ENCODE measurements around the gene TOR1AIP1.

The TOR1AIP1 gene

GRCh38 chr1:179883040-179883744, 1.1 kb downstream of the TOR1AIP1 start:
- Histone ChIP-seq H3K4me1 (ENCODE audit: control insufficient read depth, insufficient read depth, low read length) (peaks cover 9% of the 10 kb centered on the region), H3K9me3 (ENCODE audit: control insufficient read depth in 2 of 2, low read length in 2 of 2) (no peaks in the 10 kb centered on the region), H3K9ac (ENCODE audit: low read length in 2 of 2) (peak overlapping the region; percentile 95 to 100)

GRCh38 chr1:179883745-179884138, 1.7 kb downstream of the TOR1AIP1 start:
- H3K9me3 ChIP-seq (ENCODE audit: control insufficient read depth in 2 of 2, low read length in 2 of 2): no peaks in the 10 kb centered on the region
- peaks cover 13 to 20% of the 10 kb centered on the region in 2 donors for H3K36me3 ChIP-seq (ENCODE audit: control insufficient read depth in 2 of 2, insufficient read depth in 2 of 2, low read length in 2 of 2)
- H3K4me3 ChIP-seq (ENCODE audit: low read length in 2 of 2): peak overlapping the region; percentile 78 to 96
- no peaks in the 10 kb centered on the region for H3K27me3 ChIP-seq (ENCODE audit: control insufficient read depth in 1 of 2, insufficient read depth in 2 of 2, low read length in 2 of 2)
- peaks cover 9% of the 10 kb centered on the region for H3K4me1 ChIP-seq (ENCODE audit: control insufficient read depth, insufficient read depth, low read length)
- peak overlapping the region; percentile 100 for H3K27ac ChIP-seq (ENCODE audit: low read length)
- H3K9ac ChIP-seq (ENCODE audit: low read length in 2 of 2): peak overlapping the region; percentile 95 to 100

More at GRCh38 chr1:179883040-179883744, 1.1 kb downstream of the TOR1AIP1 start:
- peak overlapping the region; percentile 100 for H3K27ac ChIP-seq (ENCODE audit: low read length)
- no peaks in the 10 kb centered on the region for H3K27me3 ChIP-seq (ENCODE audit: control insufficient read depth in 1 of 2, insufficient read depth in 2 of 2, low read length in 2 of 2)
- peak overlapping the region; percentile 78 to 96 for H3K4me3 ChIP-seq (ENCODE audit: low read length in 2 of 2)
- peaks cover 13 to 20% of the 10 kb centered on the region in 2 donors for H3K36me3 ChIP-seq (ENCODE audit: control insufficient read depth in 2 of 2, insufficient read depth in 2 of 2, low read length in 2 of 2)

GRCh38 chr1:179888071-179888470, 6.0 kb downstream of the TOR1AIP1 start:
- peak overlapping the region in 1 of 2 donors; percentile 24 for H3K4me3 ChIP-seq (ENCODE audit: low read length in 2 of 2)
- H3K4me1 ChIP-seq (ENCODE audit: control insufficient read depth, insufficient read depth, low read length): peaks cover 9% of the 10 kb centered on the region
- H3K36me3 ChIP-seq (ENCODE audit: control insufficient read depth in 2 of 2, insufficient read depth in 2 of 2, low read length in 2 of 2): peaks cover 25 to 33% of the 10 kb centered on the region in 2 donors
- no peak overlapping the region for H3K27ac ChIP-seq (ENCODE audit: low read length)
- H3K27me3 ChIP-seq (ENCODE audit: control insufficient read depth in 1 of 2, insufficient read depth in 2 of 2, low read length in 2 of 2): no peaks in the 10 kb centered on the region
- no peak overlapping the region for H3K9ac ChIP-seq (ENCODE audit: low read length in 2 of 2)
- H3K9me3 ChIP-seq (ENCODE audit: control insufficient read depth in 2 of 2, low read length in 2 of 2): no peaks in the 10 kb centered on the region

- Histone ChIP-seq H3K27me3 (ENCODE audit: control insufficient read depth in 1 of 2, insufficient read depth in 2 of 2, low read length in 2 of 2) (no peaks in the 10 kb centered on the region), H3K4me1 (ENCODE audit: control insufficient read depth, insufficient read depth, low read length) (peaks cover 2% of the 10 kb centered on the region), H3K9me3 (ENCODE audit: control insufficient read depth in 2 of 2, low read length in 2 of 2) (no peaks in the 10 kb centered on the region), H3K9ac (ENCODE audit: low read length in 2 of 2) (no peak overlapping the region), H3K36me3 (ENCODE audit: control insufficient read depth in 2 of 2, insufficient read depth in 2 of 2, low read length in 2 of 2) (peaks cover 32 to 37% of the 10 kb centered on the region in 2 donors), H3K4me3 (ENCODE audit: low read length in 2 of 2) (no peak overlapping the region), H3K27ac (ENCODE audit: low read length) (no peak overlapping the region)
Observed at GRCh38 chr1:179889589-179889988, 7.5 kb downstream of the TOR1AIP1 start.

GRCh38 chr1:179910934-179911333, 28.8 kb downstream of the TOR1AIP1 start:
- Histone ChIP-seq H3K9ac (ENCODE audit: low read length in 2 of 2) (no peak overlapping the region), H3K27me3 (ENCODE audit: control insufficient read depth in 1 of 2, insufficient read depth in 2 of 2, low read length in 2 of 2) (no peaks in the 10 kb centered on the region), H3K9me3 (ENCODE audit: control insufficient read depth in 2 of 2, low read length in 2 of 2) (no peaks in the 10 kb centered on the region), H3K4me1 (ENCODE audit: control insufficient read depth, insufficient read depth, low read length) (no peaks in the 10 kb centered on the region), H3K4me3 (ENCODE audit: low read length in 2 of 2) (no peak overlapping the region), H3K36me3 (ENCODE audit: control insufficient read depth in 2 of 2, insufficient read depth in 2 of 2, low read length in 2 of 2) (peaks cover 20 to 27% of the 10 kb centered on the region in 2 donors), H3K27ac (ENCODE audit: low read length) (no peak overlapping the region)

- Histone ChIP-seq H3K4me1 (ENCODE audit: control insufficient read depth, insufficient read depth, low read length) (no peaks in the 10 kb centered on the region), H3K36me3 (ENCODE audit: control insufficient read depth in 2 of 2, insufficient read depth in 2 of 2, low read length in 2 of 2) (peaks cover 25 to 30% of the 10 kb centered on the region in 2 donors)
Observed at GRCh38 chr1:179911812-179912211, 29.7 kb downstream of the TOR1AIP1 start.

GRCh38 chr1:179917601-179918429, 35.7 kb downstream of the TOR1AIP1 start:
- Histone ChIP-seq H3K27ac (ENCODE audit: low read length) (no peak overlapping the region), H3K4me1 (ENCODE audit: control insufficient read depth, insufficient read depth, low read length) (no peaks in the 10 kb centered on the region), H3K27me3 (ENCODE audit: control insufficient read depth in 1 of 2, insufficient read depth in 2 of 2, low read length in 2 of 2) (no peaks in the 10 kb centered on the region), H3K36me3 (ENCODE audit: control insufficient read depth in 2 of 2, insufficient read depth in 2 of 2, low read length in 2 of 2) (peaks cover 28 to 37% of the 10 kb centered on the region in 2 donors), H3K9ac (ENCODE audit: low read length in 2 of 2) (no peak overlapping the region), H3K9me3 (ENCODE audit: control insufficient read depth in 2 of 2, low read length in 2 of 2) (no peaks in the 10 kb centered on the region), H3K4me3 (ENCODE audit: low read length in 2 of 2) (no peak overlapping the region)

More at GRCh38 chr1:179911812-179912211, 29.7 kb downstream of the TOR1AIP1 start:
- H3K27me3 ChIP-seq (ENCODE audit: control insufficient read depth in 1 of 2, insufficient read depth in 2 of 2, low read length in 2 of 2): no peaks in the 10 kb centered on the region
- no peak overlapping the region for H3K4me3 ChIP-seq (ENCODE audit: low read length in 2 of 2)
- no peak overlapping the region for H3K27ac ChIP-seq (ENCODE audit: low read length)
- no peak overlapping the region for H3K9ac ChIP-seq (ENCODE audit: low read length in 2 of 2)
- H3K9me3 ChIP-seq (ENCODE audit: control insufficient read depth in 2 of 2, low read length in 2 of 2): no peaks in the 10 kb centered on the region

- Histone ChIP-seq H3K9me3 (ENCODE audit: control insufficient read depth in 2 of 2, low read length in 2 of 2) (no peaks in the 10 kb centered on the region), H3K27me3 (ENCODE audit: control insufficient read depth in 1 of 2, insufficient read depth in 2 of 2, low read length in 2 of 2) (no peaks in the 10 kb centered on the region), H3K36me3 (ENCODE audit: control insufficient read depth in 2 of 2, insufficient read depth in 2 of 2, low read length in 2 of 2) (peaks cover 16 to 21% of the 10 kb centered on the region in 2 donors), H3K9ac (ENCODE audit: low read length in 2 of 2) (no peak overlapping the region), H3K27ac (ENCODE audit: low read length) (no peak overlapping the region), H3K4me3 (ENCODE audit: low read length in 2 of 2) (no peak overlapping the region), H3K4me1 (ENCODE audit: control insufficient read depth, insufficient read depth, low read length) (no peaks in the 10 kb centered on the region)
Observed at GRCh38 chr1:179921472-179921871, 39.4 kb downstream of the TOR1AIP1 start.

- no peak overlapping the region for H3K9ac ChIP-seq (ENCODE audit: low read length in 2 of 2)
- no peaks in the 10 kb centered on the region for H3K9me3 ChIP-seq (ENCODE audit: control insufficient read depth in 2 of 2, low read length in 2 of 2)
- H3K27me3 ChIP-seq (ENCODE audit: control insufficient read depth in 1 of 2, insufficient read depth in 2 of 2, low read length in 2 of 2): no peaks in the 10 kb centered on the region
- no peak overlapping the region for H3K27ac ChIP-seq (ENCODE audit: low read length)
- H3K4me3 ChIP-seq (ENCODE audit: low read length in 2 of 2): no peak overlapping the region
- peaks cover 15 to 20% of the 10 kb centered on the region in 2 donors for H3K36me3 ChIP-seq (ENCODE audit: control insufficient read depth in 2 of 2, insufficient read depth in 2 of 2, low read length in 2 of 2)
- no peaks in the 10 kb centered on the region for H3K4me1 ChIP-seq (ENCODE audit: control insufficient read depth, insufficient read depth, low read length)
Observed at GRCh38 chr1:179921981-179922872, 40.1 kb downstream of the TOR1AIP1 start.

GRCh38 chr1:179923029-179923428, 40.9 kb downstream of the TOR1AIP1 start:
- H3K27me3 ChIP-seq (ENCODE audit: control insufficient read depth in 1 of 2, insufficient read depth in 2 of 2, low read length in 2 of 2): no peaks in the 10 kb centered on the region
- H3K9me3 ChIP-seq (ENCODE audit: control insufficient read depth in 2 of 2, low read length in 2 of 2): no peaks in the 10 kb centered on the region
- H3K36me3 ChIP-seq (ENCODE audit: control insufficient read depth in 2 of 2, insufficient read depth in 2 of 2, low read length in 2 of 2): peaks cover 7 to 12% of the 10 kb centered on the region in 2 donors
- H3K9ac ChIP-seq (ENCODE audit: low read length in 2 of 2): no peak overlapping the region
- H3K4me1 ChIP-seq (ENCODE audit: control insufficient read depth, insufficient read depth, low read length): no peaks in the 10 kb centered on the region
- no peak overlapping the region for H3K4me3 ChIP-seq (ENCODE audit: low read length in 2 of 2)
- no peak overlapping the region for H3K27ac ChIP-seq (ENCODE audit: low read length)

Measured in stomach smooth muscle (tissue), 2 donors.